Diencephalon (tissue), 1 donor: Measurements from ENCODE around the gene IMPDH2. TPM values are rescaled to one million over a fixed set of nuclear protein-coding genes. Genes with fewer than 3 reads are reported as not detected.

Experiments used
- small RNA-seq: library from RNA; depleted of rRNA; stranded (forward); fragments of <200 nt; gene quantifications from one replicate; pipeline ENCODE3, GENCODE V24; 2014
- total RNA-seq: library from RNA; depleted of rRNA; stranded (reverse); fragments of >200 nt; gene quantifications from one replicate; pipeline ENCODE4 v1.2.3, GENCODE V29; 2014

IMPDH2 gene
- total RNA-seq: 146 TPM

DNA sequence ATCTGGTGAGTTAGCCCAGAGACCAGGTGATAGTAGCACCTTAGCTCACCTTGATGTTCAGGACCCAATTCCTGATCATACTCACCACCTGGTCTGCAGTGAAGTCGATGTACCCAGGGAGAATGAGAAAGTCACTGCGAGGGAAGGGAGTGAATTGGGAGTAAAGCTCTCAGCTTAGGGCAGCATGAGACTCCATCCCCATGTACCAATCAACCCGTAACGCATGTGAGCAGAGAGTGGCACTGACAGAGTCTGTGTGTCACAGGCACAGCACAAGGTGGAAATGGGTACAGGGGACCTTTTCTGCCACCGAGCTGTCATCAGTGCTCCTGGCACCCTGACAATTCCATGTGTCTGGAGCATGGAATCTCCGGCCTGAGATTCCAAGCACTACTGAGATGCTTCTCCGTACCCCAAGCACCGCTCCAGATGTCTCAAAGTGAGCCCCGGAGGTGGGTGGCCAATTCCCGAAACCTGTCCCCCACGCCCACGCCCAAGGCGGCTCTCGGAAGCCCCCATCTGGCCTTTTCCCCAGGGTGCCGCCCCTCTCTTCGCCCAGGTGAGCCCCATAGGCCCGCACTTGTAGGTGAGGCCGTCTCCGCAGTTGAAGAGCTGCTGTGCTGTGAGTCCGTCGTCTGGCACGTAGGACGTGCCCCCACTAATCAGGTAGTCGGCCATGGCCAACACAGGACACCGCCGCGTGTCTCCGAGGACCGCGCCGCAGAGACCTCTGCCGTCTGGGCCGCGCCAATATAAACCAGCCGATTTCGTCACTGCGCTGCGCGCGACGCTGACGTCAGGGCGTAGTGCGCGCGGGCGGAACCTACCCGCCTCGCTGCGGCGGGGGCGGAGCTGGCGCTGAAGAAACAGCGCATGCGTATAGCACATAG lies at the start of gene IMPDH2:
TSS of gene IMPDH2 (minus strand) at position 726 of the 890 bp plus-strand sequence. CDS start at position 678, 48 bp downstream.

DNA sequence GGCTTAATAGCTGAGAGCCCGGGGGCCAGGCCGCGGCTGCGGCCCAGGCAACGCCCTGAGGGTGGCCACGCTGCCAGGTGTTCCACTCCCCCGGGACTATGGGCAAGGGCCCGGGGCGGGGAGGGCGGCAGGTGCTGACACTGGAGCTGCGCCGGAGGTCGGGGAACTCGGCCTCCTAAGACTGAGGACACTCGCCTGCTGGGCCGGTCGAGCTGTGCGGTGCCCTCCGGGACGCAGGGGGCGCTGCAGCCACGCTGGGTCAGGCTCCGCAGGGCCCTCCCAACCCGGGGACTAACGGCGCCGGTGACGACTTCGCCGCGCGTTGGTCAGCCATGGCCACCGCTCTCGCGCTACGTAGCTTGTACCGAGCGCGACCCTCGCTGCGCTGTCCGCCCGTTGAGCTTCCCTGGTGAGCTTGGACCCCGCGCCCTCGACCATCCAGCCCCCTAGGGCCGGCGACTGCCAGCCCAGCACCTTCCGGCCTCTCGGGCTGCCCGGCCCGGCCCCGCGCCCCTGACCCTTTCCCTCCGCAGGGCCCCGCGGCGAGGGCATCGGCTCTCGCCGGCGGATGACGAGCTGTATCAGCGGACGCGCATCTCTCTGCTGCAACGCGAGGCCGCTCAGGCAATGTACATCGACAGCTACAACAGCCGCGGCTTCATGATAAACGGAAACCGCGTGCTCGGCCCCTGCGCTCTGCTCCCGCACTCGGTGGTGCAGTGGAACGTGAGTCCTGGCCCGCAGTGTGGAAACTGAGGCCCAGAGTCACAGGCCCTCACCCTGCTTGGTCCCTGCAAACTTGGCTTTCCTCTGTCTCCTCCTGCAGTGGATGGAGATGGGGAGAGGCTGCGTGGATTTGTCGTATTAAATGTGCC lies 7.1 kb downstream of the IMPDH2 start, which contains the start of gene NDUFAF3:
TSS of gene NDUFAF3 (plus strand) at position 309 of the 875 bp plus-strand sequence. CDS start at position 333, 24 bp downstream.

DNA sequence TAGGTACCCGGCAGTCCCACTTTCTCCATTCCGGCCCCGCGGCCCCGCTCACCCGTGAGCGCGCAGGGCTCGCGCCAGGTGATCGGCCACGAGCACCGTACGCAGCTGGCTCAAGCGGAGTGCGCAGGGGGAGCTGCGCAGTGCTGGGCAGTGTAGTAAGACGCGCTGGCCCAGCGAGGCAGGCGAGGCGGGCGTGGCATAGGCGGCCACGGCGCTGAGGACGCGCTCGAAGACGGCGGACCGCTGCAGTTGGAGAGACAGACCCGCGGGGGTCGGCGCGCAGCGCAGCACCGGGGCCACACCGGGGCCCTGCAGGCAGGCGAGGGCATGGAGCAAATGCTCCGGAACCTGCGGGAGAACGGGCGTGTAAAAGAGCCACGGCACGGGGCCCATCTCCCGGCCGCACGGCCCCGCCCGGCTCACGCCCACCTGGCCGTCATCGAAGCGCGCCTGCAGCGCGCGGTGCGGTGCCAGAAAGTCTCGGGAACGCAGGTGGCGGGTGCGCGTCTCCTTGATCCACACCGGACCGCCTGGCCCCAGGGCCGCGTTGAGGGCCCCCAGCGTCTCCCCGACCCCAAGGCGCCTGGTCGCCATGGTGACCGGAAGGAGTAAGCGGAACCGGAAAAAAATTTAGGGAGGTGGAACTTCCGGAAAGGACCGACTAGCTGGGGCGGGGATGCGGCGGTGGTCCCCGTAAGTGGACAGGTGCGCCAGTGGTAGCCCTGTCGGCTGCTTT lies 11.1 kb downstream of the IMPDH2 start, which contains the start of gene DALRD3:
TSS of gene DALRD3 (minus strand) at position 610 of the 736 bp plus-strand sequence. CDS start at position 594, 16 bp downstream.

DNA sequence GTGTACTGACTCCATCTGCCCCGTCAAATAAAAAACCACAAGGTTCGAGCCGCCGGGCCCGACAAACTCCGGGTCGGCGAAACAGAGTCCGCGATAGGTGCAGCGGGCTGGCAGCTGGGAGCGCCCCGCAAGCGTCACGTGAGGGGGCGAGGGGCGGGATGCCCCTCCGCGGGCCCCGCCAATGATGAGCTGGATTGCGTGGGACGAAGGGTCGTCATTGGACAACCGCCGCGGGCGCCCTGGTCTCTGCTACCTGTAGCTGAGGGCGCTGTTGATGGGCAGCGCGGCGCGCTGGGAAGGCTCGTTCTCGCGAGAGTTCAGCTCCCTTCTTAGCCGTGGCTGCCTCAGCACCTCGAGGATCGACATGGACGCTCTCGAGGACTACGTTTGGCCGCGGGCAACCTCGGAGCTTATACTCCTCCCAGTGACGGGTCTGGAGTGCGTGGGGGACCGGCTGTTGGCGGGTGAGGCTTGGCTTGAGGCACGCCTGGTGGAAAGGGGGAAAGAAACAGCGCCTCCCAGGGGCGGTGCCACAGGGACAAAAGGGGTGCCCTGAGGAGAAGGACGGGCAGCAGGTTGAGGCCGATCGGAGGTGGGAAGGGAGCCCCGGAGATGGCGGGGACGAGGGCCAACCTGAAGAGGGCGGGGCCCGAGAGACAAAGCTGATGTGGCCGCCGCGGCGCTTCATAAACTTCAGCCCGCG lies 22.0 kb downstream of the IMPDH2 start, which contains the start of gene WDR6:
TSS of gene WDR6 (plus strand) at position 324 of the 703 bp plus-strand sequence. CDS start at position 365, 41 bp downstream.

DNA sequence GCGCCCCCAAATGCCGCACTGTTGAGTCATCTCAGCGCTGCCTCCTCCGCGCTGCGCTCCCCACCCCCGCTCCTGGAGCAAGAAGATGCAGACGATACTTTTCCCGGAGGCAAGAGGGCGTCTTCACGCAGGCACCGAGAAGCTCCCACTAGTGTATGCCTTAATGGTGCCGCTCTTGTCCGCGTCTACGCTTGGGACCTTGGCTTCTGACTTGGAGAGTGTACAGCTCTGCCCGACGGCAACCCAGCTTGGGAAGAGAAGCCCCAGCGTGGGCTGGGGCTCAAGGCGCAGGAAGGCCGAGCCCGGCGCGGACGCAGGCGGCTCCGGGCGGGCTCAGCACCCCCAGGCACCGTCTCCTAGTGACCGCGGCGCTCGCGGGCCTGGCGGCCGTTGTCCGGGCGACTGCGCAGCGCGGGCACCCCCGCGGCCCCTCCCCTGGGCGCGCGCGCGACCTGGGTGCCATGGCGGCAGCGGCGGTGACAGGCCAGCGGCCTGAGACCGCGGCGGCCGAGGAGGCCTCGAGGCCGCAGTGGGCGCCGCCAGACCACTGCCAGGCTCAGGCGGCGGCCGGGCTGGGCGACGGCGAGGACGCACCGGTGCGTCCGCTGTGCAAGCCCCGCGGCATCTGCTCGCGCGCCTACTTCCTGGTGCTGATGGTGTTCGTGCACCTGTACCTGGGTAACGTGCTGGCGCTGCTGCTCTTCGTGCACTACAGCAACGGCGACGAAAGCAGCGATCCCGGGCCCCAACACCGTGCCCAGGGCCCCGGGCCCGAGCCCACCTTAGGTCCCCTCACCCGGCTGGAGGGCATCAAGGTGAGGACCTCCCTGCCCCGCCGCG lies 39.2 kb downstream of the IMPDH2 start, which contains the start of gene P4HTM:
TSS of gene P4HTM (plus strand) at position 446 of the 840 bp plus-strand sequence. CDS start at position 462, 16 bp downstream.

Small RNA genes within 50 kb of the gene (small RNA-seq; reads per million reads assigned to genes)
- gene MIR191 (5,033 reads per million, percentile 100 among the genes with 10 or more reads in this experiment), gene MIR425 (75.0 reads per million, percentile 97 among the genes with 10 or more reads in this experiment)

Other genes with a start within 250 kb of the IMPDH2 start
- 38.8 TPM for gene PRKAR2A, start 181.5 kb downstream of the IMPDH2 start, total RNA-seq
- gene SLC25A20, start 130.5 kb downstream of the IMPDH2 start, total RNA-seq: 10.6 TPM
- 70.6 TPM for gene ARIH2, start 110.6 kb downstream of the IMPDH2 start, total RNA-seq
- gene P4HTM, start 39.2 kb downstream of the IMPDH2 start, total RNA-seq: 68.3 TPM
- 116 TPM for gene WDR6, start 22.0 kb downstream of the IMPDH2 start, total RNA-seq
- gene DALRD3, start 10.8 kb downstream of the IMPDH2 start, total RNA-seq: 41.5 TPM
- 34.6 TPM for gene NDUFAF3, start 7.3 kb downstream of the IMPDH2 start, total RNA-seq
- 99.4 TPM for gene QRICH1, start 64.7 kb upstream of the IMPDH2 start, total RNA-seq
- gene QARS1, start 75.4 kb upstream of the IMPDH2 start, total RNA-seq: 168 TPM
- 41.1 TPM for gene USP19, start 91.4 kb upstream of the IMPDH2 start, total RNA-seq
- 78.2 TPM for gene LAMB2, start 103.7 kb upstream of the IMPDH2 start, total RNA-seq
- gene CCDC71, start 136.9 kb upstream of the IMPDH2 start, total RNA-seq: 13.8 TPM
- 22.1 TPM for gene KLHDC8B, start 142.2 kb upstream of the IMPDH2 start, total RNA-seq
- gene C3orf62, start 247.8 kb upstream of the IMPDH2 start, total RNA-seq: 6.7 TPM